A549 (cell line): Measurements from ENCODE around the gene SMYD4. TPM values are rescaled to one million over a fixed set of nuclear protein-coding genes. Genes with fewer than 3 reads are reported as not detected.

Experiments
- ATAC-seq, 2 experiments: fragments of 200-7000 bp in 1 of 2; fragments of >200 bp in 1 of 2; cut with Nextera tagmentation in 1 of 2; cut with Tn5 transposase in 1 of 2; 3 replicates each; pipeline versions ENCODE4 v1.8.0 to v1.9.1; 2018 to 2020; ENCODE audit warnings: mild to moderate bottlenecking in 1 of 2, moderate library complexity in 1 of 2
- CTCF ChIA-PET: fragments of 300-600 bp; sonication (Branson Sonifier 250); formaldehyde crosslinking; extraction: SDS; loops from one replicate; lab custom pipeline; 2021; ENCODE audit warnings: antibody characterized with exemption, inconsistent platforms; lab: Yijun Ruan, JAX
- POLR2A ChIA-PET: fragments of 350-600 bp; formaldehyde crosslinking; extraction: SDS; loops from one replicate; lab custom pipeline; 2021; ENCODE audit warnings: antibody characterized with exemption, inconsistent platforms; lab: Yijun Ruan, JAX
- DNase-seq, 2 experiments: peaks; one replicate each; pipeline versions ENCODE4 v3.0.0 to v3.0.0-alpha.2; 2011 to 2016; ENCODE audit warnings: low read depth in 1 of 2, low spot score in 1 of 2
- FAIRE-seq: peaks from 2 replicates; lab custom pipeline; 2011; peaks lifted over from hg19 to GRCh38; lab: Jason Lieb, UNC
- H3K27ac ChIP-seq, 2 experiments: fragments of >200 bp; sonication (Bioruptor Twin); formaldehyde crosslinking; 3 replicates each; pipeline ENCODE4 v1.5.1; 2016 to 2017
- H3K4me1 ChIP-seq: fragments of >200 bp; sonication (Bioruptor Twin); formaldehyde crosslinking; 3 replicates; pipeline ENCODE4 v1.6.1; 2016
- H3K4me2 ChIP-seq: fragments of >200 bp; sonication (Bioruptor Twin); formaldehyde crosslinking; 3 replicates; pipeline ENCODE4 v1.6.1; 2016
- H3K4me3 ChIP-seq: fragments of >200 bp; sonication (Bioruptor Twin); formaldehyde crosslinking; 3 replicates; pipeline ENCODE4 v1.5.1; 2016
- H3K9me3 ChIP-seq: fragments of >200 bp; sonication (Bioruptor Twin); formaldehyde crosslinking; 3 replicates; pipeline ENCODE4 v1.6.1; 2016
- BHLHE40 ChIP-seq: IDR thresholded peaks from 2 replicates; pipeline ENCODE4 v1.6.1; 2012; ENCODE audit warnings: low read depth, low read length, inconsistent platforms
- EHF ChIP-seq: fragments of 250-450 bp; sonication (Bioruptor Pico); IDR thresholded peaks from 2 replicates; pipeline ENCODE4 v1.5.0; 2020; ENCODE audit warnings: mild to moderate bottlenecking
- EHMT2 ChIP-seq: fragments of 200-600 bp; sonication (generic); IDR thresholded peaks from 2 replicates; pipeline ENCODE4 v1.6.1; 2016; ENCODE audit warnings: antibody characterized with exemption, low read depth, mild to moderate bottlenecking, moderate library complexity
- EP300 ChIP-seq, 2 experiments: fragments of >200 bp; sonication (Bioruptor Twin); formaldehyde crosslinking; IDR thresholded peaks; 2 replicates in 1 of 2; 3 replicates in 1 of 2; pipeline ENCODE4 v1.6.1; 2016 to 2017
- HOXB13 ChIP-seq: fragments of 250-450 bp; sonication (Bioruptor Pico); IDR thresholded peaks from 2 replicates; pipeline ENCODE4 v1.5.0; 2020; ENCODE audit warnings: low read depth, mild to moderate bottlenecking, moderate library complexity
- JUN ChIP-seq, 2 experiments: fragments of >200 bp; sonication (Bioruptor Twin); formaldehyde crosslinking; IDR thresholded peaks; 2 replicates in 1 of 2; 3 replicates in 1 of 2; pipeline ENCODE4 v1.6.1; 2016 to 2017
- JUNB ChIP-seq: fragments of >200 bp; sonication (Bioruptor Twin); formaldehyde crosslinking; IDR thresholded peaks from 2 replicates; pipeline ENCODE4 v1.6.1; 2016
- MAZ ChIP-seq: fragments of 150-350 bp; IDR thresholded peaks from 2 replicates; pipeline ENCODE4 v1.6.1; 2014; ENCODE audit warnings: antibody characterized with exemption, low read depth, low read length, borderline replicate concordance
- POLR2AphosphoS2 ChIP-seq: conservative IDR thresholded peaks from 2 replicates; pipeline ENCODE4 v1.6.1; 2012; ENCODE audit warnings: low read length, improper control_type of control experiment, inconsistent platforms
- RCOR1 ChIP-seq: fragments of 150-350 bp; IDR thresholded peaks from 2 replicates; pipeline ENCODE4 v1.6.1; 2014; ENCODE audit warnings: antibody characterized with exemption, low read length, low read depth
- SMC3 ChIP-seq: fragments of >200 bp; sonication (Bioruptor Twin); formaldehyde crosslinking; IDR thresholded peaks from 3 replicates; pipeline ENCODE4 v1.6.1; 2018; ENCODE audit warnings: inconsistent platforms
- TFCP2L1 ChIP-seq: fragments of 250-450 bp; sonication (Bioruptor Pico); IDR thresholded peaks from 2 replicates; pipeline ENCODE4 v1.5.0; 2021; ENCODE audit warnings: mild to moderate bottlenecking
- ZFP36 ChIP-seq: fragments of 450-650 bp; IDR thresholded peaks from 2 replicates; pipeline ENCODE4 v1.6.1; 2014; ENCODE audit warnings: borderline replicate concordance; ENCODE audit not compliant: partially characterized antibody
- WGBS: methylation state at CpG from one replicate; pipeline ENCODE4 v1.1.6; 2017; ENCODE audit errors: missing lambda C conversion rate; 5-methylcytosine and 5-hydroxymethylcytosine counted together
- polyA plus RNA-seq, 4 experiments: library from polyadenylated mRNA; depleted of rRNA in 3 of 4; stranded (reverse); fragments of >200 nt; fragmentation: RNase III in 1 of 4; extraction: RNeasy Plus Mini Kit Qiagen cat#74134 plus additional on column Dnase treatment in 1 of 4; gene quantifications; 2 replicates in 3 of 4; 3 replicates in 1 of 4; pipeline ENCODE4 v1.2.3, GENCODE V29; 2011 to 2017
- TF ChIP-seq, protein P1 (sequence below): IDR thresholded peaks from 2 replicates; pipeline ENCODE4 v1.6.1; 2012
- TF ChIP-seq, protein P2 (sequence below): fragments of >200 bp; sonication (Bioruptor Twin); formaldehyde crosslinking; IDR thresholded peaks from 2 replicates; pipeline ENCODE4 v1.6.1; 2016
- TF ChIP-seq, protein P3 (sequence below): fragments of 150-350 bp; IDR thresholded peaks from 2 replicates; pipeline ENCODE4 v1.6.1; 2014; ENCODE audit warnings: low read depth, mild to moderate bottlenecking, low read length
- TF ChIP-seq, protein P4 (sequence below): IDR thresholded peaks from 2 replicates; pipeline ENCODE4 v1.6.1; 2012; ENCODE audit warnings: low read depth, borderline replicate concordance
- TF ChIP-seq, protein P5 (sequence below): fragments of >200 bp; sonication (Bioruptor Twin); formaldehyde crosslinking; IDR thresholded peaks from 3 replicates; pipeline ENCODE4 v1.5.1; 2016
- TF ChIP-seq, protein P6 (sequence below): fragments of 200-600 bp; sonication (generic); IDR thresholded peaks from 2 replicates; pipeline ENCODE4 v1.6.1; 2016; ENCODE audit warnings: antibody characterized with exemption, mild to moderate bottlenecking, moderate library complexity
- TF ChIP-seq, protein P7 (sequence below): fragments of 250-450 bp; sonication (Bioruptor Pico); IDR thresholded peaks from 2 replicates; pipeline ENCODE4 v1.5.0; 2020; ENCODE audit warnings: low read depth, mild to moderate bottlenecking, moderate library complexity
- TF ChIP-seq, protein P8 (sequence below): fragments of 250-450 bp; sonication (Bioruptor Pico); IDR thresholded peaks from 2 replicates; pipeline ENCODE4 v1.5.0; 2021; ENCODE audit warnings: mild to moderate bottlenecking, moderate library complexity, borderline replicate concordance

The SMYD4 gene
- polyA plus RNA-seq, 2 of the 4 experiments (the other 2 are of a cell fraction), result 11.1 to 12.1 TPM

DNA sequence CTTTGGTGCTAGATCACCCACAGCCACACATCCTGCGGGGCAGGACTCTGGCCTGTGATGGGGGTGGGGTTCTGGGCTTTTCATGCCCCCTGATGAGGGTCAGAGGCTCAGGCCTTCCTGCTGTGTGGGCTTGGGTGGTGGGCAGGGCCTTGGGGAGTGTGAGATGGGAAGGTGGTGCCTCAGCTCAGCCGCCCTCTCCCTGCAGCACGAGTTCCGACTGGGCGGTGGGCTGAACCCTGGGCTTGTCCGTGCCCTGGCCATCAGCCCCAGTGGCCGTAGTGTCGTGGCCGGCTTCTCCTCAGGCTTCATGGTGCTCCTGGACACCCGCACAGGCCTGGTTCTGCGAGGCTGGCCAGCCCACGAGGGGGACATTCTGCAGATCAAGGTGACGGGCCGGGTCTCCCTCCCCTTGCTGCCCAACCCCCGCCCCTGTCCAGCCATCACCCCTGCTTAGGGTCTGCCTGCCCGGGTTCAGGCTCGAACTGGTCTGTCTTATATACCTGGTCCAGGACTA lies 93.8 kb downstream of the SMYD4 start:
- Histone ChIP-seq H3K4me1 (peaks cover 23% of the 10 kb centered on the region), H3K4me3 (no peak overlapping the region), H3K27ac (peak overlapping the region; percentile 53 to 84)
- WGBS, result 80% methylated on average over 13 of the region's 17 CpGs
- CTCF ChIA-PET, result interaction anchor here (0.8 to 1.9 kb wide), 8 partner anchors 14 to 289 kb away, joined by 3 to 12 read pairs (median 4); partner anchors contain the start of gene RTN4RL1
- ATAC-seq (peak; percentile 9 to 14; a peak in 3 of 6 replicates), FAIRE-seq (no peak), DNase-seq (no peak)
- TF ChIP-seq, protein P1, sequence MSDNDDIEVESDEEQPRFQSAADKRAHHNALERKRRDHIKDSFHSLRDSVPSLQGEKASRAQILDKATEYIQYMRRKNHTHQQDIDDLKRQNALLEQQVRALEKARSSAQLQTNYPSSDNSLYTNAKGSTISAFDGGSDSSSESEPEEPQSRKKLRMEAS, result no peak
- TF ChIP-seq EP300 (IDR thresholded peaks at IDR 0.05) (no peak), RCOR1 (no peak), ZFP36 (no peak), HOXB13 (CRISPR knock-in tag) (no peak), MAZ (no peak), SMC3 (no peak), EHMT2 (no peak), POLR2AphosphoS2 (no peak)
- TF ChIP-seq, protein P2, sequence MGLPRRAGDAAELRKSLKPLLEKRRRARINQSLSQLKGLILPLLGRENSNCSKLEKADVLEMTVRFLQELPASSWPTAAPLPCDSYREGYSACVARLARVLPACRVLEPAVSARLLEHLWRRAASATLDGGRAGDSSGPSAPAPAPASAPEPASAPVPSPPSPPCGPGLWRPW, result no peak
- TF ChIP-seq, protein P3, sequence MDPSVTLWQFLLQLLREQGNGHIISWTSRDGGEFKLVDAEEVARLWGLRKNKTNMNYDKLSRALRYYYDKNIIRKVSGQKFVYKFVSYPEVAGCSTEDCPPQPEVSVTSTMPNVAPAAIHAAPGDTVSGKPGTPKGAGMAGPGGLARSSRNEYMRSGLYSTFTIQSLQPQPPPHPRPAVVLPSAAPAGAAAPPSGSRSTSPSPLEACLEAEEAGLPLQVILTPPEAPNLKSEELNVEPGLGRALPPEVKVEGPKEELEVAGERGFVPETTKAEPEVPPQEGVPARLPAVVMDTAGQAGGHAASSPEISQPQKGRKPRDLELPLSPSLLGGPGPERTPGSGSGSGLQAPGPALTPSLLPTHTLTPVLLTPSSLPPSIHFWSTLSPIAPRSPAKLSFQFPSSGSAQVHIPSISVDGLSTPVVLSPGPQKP, result no peak
- TF ChIP-seq, all 56 proteins: peak for 0
- H3K9me3 ChIP-seq, result no peaks in the 10 kb centered on the region
- H3K4me2 ChIP-seq, result peak overlapping the region; percentile 75
- POLR2A ChIA-PET, result no interaction called here

DNA sequence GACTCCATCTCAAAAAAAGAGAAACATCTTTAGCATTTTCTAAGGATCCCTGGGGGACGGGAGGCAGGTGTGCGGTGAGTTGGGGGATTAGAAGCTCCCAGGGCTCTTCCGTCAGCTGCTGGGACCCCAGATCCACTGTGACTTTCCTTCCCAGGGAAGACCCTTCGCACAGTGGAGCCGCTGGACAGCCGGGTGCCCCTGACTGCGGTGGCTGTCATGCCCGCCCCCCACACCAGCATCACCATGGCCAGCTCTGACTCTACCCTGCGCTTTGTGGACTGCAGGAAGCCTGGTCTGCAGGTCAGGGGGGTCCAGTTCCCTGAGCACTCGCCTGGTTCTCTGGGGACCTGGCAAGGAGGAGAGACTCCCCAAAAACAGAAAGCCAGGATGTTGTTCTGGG lies 94.3 kb downstream of the SMYD4 start:
- POLR2A ChIA-PET, result no interaction called here
- H3K9me3 ChIP-seq, result no peaks in the 10 kb centered on the region
- ATAC-seq (no peak), FAIRE-seq (no peak), DNase-seq (no peak)
- TF ChIP-seq BHLHE40, result no peak
- TF ChIP-seq TFCP2L1, result no peak
- TF ChIP-seq, protein P4, sequence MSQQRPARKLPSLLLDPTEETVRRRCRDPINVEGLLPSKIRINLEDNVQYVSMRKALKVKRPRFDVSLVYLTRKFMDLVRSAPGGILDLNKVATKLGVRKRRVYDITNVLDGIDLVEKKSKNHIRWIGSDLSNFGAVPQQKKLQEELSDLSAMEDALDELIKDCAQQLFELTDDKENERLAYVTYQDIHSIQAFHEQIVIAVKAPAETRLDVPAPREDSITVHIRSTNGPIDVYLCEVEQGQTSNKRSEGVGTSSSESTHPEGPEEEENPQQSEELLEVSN, result no peak
- TF ChIP-seq SMC3, result no peak
- no peak overlapping the region for H3K4me3 ChIP-seq
- WGBS, result 97% methylated on average over 10 of the region's 10 CpGs
- H3K27ac ChIP-seq, result peak overlapping the region in 1 of 2 experiments; percentile 84; a peak in 3 of 6 replicates
- no peak overlapping the region; the same call in 2 of the 3 replicates for H3K4me2 ChIP-seq
- CTCF ChIA-PET, result interaction anchor here (0.8 to 1.5 kb wide), 3 partner anchors 14 to 290 kb away, joined by 3 to 4 read pairs (median 3); partner anchors contain the start of gene RTN4RL1
- H3K4me1 ChIP-seq, result peaks cover 27% of the 10 kb centered on the region

DNA sequence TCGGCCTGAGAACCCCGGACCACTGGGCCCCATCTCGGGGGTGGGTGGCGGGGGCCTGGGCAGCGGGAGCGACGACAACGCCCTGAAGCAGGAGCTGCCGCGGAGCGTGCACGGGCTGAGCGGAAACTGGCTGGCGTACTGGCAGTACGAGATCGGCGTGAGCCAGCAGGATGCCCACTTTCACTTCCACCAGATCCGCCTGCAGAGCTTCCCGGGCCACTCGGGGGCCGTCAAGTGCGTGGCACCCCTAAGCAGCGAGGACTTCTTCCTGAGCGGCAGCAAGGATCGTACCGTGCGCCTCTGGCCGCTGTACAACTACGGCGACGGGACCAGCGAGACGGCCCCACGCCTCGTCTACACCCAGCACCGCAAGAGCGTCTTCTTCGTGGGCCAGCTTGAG lies 95.9 kb downstream of the SMYD4 start:
- POLR2A ChIA-PET, result no interaction called here
- 96% methylated on average over 34 of the region's 38 CpGs for WGBS
- H3K27ac ChIP-seq, result no peak overlapping the region
- CTCF ChIA-PET, result interaction anchor here (0.9 to 23.8 kb wide), 7 partner anchors 9 to 149 kb away, joined by 3 to 591 read pairs (median 4); partner anchors contain the start of gene SERPINF1
- TF ChIP-seq, protein P5, sequence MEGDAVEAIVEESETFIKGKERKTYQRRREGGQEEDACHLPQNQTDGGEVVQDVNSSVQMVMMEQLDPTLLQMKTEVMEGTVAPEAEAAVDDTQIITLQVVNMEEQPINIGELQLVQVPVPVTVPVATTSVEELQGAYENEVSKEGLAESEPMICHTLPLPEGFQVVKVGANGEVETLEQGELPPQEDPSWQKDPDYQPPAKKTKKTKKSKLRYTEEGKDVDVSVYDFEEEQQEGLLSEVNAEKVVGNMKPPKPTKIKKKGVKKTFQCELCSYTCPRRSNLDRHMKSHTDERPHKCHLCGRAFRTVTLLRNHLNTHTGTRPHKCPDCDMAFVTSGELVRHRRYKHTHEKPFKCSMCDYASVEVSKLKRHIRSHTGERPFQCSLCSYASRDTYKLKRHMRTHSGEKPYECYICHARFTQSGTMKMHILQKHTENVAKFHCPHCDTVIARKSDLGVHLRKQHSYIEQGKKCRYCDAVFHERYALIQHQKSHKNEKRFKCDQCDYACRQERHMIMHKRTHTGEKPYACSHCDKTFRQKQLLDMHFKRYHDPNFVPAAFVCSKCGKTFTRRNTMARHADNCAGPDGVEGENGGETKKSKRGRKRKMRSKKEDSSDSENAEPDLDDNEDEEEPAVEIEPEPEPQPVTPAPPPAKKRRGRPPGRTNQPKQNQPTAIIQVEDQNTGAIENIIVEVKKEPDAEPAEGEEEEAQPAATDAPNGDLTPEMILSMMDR, result no peak
- TF ChIP-seq, protein P6, sequence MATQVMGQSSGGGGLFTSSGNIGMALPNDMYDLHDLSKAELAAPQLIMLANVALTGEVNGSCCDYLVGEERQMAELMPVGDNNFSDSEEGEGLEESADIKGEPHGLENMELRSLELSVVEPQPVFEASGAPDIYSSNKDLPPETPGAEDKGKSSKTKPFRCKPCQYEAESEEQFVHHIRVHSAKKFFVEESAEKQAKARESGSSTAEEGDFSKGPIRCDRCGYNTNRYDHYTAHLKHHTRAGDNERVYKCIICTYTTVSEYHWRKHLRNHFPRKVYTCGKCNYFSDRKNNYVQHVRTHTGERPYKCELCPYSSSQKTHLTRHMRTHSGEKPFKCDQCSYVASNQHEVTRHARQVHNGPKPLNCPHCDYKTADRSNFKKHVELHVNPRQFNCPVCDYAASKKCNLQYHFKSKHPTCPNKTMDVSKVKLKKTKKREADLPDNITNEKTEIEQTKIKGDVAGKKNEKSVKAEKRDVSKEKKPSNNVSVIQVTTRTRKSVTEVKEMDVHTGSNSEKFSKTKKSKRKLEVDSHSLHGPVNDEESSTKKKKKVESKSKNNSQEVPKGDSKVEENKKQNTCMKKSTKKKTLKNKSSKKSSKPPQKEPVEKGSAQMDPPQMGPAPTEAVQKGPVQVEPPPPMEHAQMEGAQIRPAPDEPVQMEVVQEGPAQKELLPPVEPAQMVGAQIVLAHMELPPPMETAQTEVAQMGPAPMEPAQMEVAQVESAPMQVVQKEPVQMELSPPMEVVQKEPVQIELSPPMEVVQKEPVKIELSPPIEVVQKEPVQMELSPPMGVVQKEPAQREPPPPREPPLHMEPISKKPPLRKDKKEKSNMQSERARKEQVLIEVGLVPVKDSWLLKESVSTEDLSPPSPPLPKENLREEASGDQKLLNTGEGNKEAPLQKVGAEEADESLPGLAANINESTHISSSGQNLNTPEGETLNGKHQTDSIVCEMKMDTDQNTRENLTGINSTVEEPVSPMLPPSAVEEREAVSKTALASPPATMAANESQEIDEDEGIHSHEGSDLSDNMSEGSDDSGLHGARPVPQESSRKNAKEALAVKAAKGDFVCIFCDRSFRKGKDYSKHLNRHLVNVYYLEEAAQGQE, result no peak
- TF ChIP-seq, protein P7, sequence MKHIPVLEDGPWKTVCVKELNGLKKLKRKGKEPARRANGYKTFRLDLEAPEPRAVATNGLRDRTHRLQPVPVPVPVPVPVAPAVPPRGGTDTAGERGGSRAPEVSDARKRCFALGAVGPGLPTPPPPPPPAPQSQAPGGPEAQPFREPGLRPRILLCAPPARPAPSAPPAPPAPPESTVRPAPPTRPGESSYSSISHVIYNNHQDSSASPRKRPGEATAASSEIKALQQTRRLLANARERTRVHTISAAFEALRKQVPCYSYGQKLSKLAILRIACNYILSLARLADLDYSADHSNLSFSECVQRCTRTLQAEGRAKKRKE (CRISPR knock-in tag), result no peak
- TF ChIP-seq, protein P2, result no peak
- TF ChIP-seq JUNB (no peak), JUN (IDR thresholded peaks at IDR 0.05) (no peak), EHF (no peak), RCOR1 (no peak)
- TF ChIP-seq, protein P8, sequence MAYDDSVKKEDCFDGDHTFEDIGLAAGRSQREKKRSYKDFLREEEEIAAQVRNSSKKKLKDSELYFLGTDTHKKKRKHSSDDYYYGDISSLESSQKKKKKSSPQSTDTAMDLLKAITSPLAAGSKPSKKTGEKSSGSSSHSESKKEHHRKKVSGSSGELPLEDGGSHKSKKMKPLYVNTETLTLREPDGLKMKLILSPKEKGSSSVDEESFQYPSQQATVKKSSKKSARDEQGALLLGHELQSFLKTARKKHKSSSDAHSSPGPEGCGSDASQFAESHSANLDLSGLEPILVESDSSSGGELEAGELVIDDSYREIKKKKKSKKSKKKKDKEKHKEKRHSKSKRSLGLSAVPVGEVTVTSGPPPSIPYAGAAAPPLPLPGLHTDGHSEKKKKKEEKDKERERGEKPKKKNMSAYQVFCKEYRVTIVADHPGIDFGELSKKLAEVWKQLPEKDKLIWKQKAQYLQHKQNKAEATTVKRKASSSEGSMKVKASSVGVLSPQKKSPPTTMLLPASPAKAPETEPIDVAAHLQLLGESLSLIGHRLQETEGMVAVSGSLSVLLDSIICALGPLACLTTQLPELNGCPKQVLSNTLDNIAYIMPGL (CRISPR knock-in tag), result no peak
- ATAC-seq (no peak), DNase-seq (no peak), FAIRE-seq (no peak)
- no peak overlapping the region for H3K4me3 ChIP-seq
- H3K9me3 ChIP-seq, result no peaks in the 10 kb centered on the region
- H3K4me1 ChIP-seq, result peaks cover 27% of the 10 kb centered on the region
- H3K4me2 ChIP-seq, result no peak overlapping the region
